ENCODE measurements around the gene RAP2B. TPM values are rescaled to one million over a fixed set of nuclear protein-coding genes. Genes with fewer than 3 reads are reported as not detected.

The RAP2B gene
- total and polyA plus RNA-seq, 2 donors (not counting 3 experiments of a cell fraction or from before 2014, with no cell fraction given) = 8.3 to 27.5 TPM

- H3K27ac ChIP-seq (ENCODE audit: insufficient read depth, low read depth, low read length) = peak overlapping the region; percentile 63
- peak overlapping the region; percentile 59 for H2AFZ ChIP-seq (ENCODE audit: low read depth, low read length)
- H3K9me1 ChIP-seq (replicated peaks; ENCODE audit: control insufficient read depth, extremely low read depth, insufficient read depth, low read length) = no peaks in the 10 kb centered on the region
- H3K79me2 ChIP-seq (ENCODE audit: control insufficient read depth, insufficient read depth, low read length) = no peaks in the 10 kb centered on the region
- peak overlapping the region; percentile 4 for H3K9ac ChIP-seq (replicated peaks; ENCODE audit: extremely low read depth, insufficient read depth, low read length)
- no peaks in the 10 kb centered on the region for H4K20me1 ChIP-seq (replicated peaks; ENCODE audit: control insufficient read depth, extremely low read depth, insufficient read depth, low read length)
- no peaks in the 10 kb centered on the region for H3K36me3 ChIP-seq (ENCODE audit: control insufficient read depth in 2 of 2, extremely low read depth in 1 of 2, insufficient read depth in 2 of 2, low read length in 2 of 2)
- ChIA-PET CTCF (interaction anchor here (0.6 to 1.9 kb wide), 7 partner anchors 9 to 761 kb away, joined by 3 to 7 read pairs (median 4); no protein-coding TSS in a partner anchor), POLR2A (no interaction called here)
- TF ChIP-seq JUN (IDR thresholded peaks at IDR 0.05; ENCODE audit: borderline replicate concordance, insufficient read depth, insufficient read length, low read depth) (peak; percentile 30), POLR2A (IDR thresholded peaks at IDR 0.05; ENCODE audit: low read depth, low read length) (no peak), EZH2 (IDR thresholded peaks at IDR 0.05; ENCODE audit: borderline replicate concordance, low read depth, low read length, severe bottlenecking) (no peak), POLR2AphosphoS5 (IDR thresholded peaks at IDR 0.05; ENCODE audit: insufficient read depth, low read depth, low read length) (peak; percentile 60), MAX (IDR thresholded peaks at IDR 0.05; ENCODE audit: insufficient read depth, insufficient read length) (no peak), FOS (IDR thresholded peaks at IDR 0.05; ENCODE audit: borderline replicate concordance, insufficient read depth, low read length) (peak; percentile 95), CTCF (IDR thresholded peaks at IDR 0.05; ENCODE audit: extremely low read depth in 1 of 2, insufficient read depth in 1 of 2, low read depth in 1 of 2, low read length in 2 of 2) (no peak), GATA2 (IDR thresholded peaks at IDR 0.05; ENCODE audit: insufficient read depth, insufficient read length, low read depth, low read length) (peak; percentile 44), MYC (IDR thresholded peaks at IDR 0.05; ENCODE audit: low read depth, low read length) (no peak)
- peak; percentile 72 for FAIRE-seq
- intact Hi-C loops (cut with micrococcal nuclease) (loop anchor here (1.0 kb wide), 1 partner anchor 12 kb away; no protein-coding TSS in a partner anchor), dilution Hi-C loops (cut with MboI; ENCODE audit: extremely low pct_ligation_motif_present, low sequenced_read_pairs) (no loop called here)
- H3K4me2 ChIP-seq (ENCODE audit: insufficient read depth, low read length) = peak overlapping the region; percentile 57
- no peaks in the 10 kb centered on the region for H3K27me3 ChIP-seq (ENCODE audit: control insufficient read depth in 2 of 2, insufficient read depth in 2 of 2, low read length in 2 of 2)
- no TSS peak for BruUV-seq (replicated peaks)
- peaks cover 20% of the 10 kb centered on the region for H3K4me1 ChIP-seq (ENCODE audit: control insufficient read depth, extremely low read depth, insufficient read depth, low read length)
- no peaks in the 10 kb centered on the region for H3K9me3 ChIP-seq (replicated peaks; ENCODE audit: control insufficient read depth, insufficient read depth, low read length)
- H3K4me3 ChIP-seq (replicated peaks in 1 of 3; ENCODE audit: insufficient read depth in 1 of 3, low read depth in 1 of 3, low read length in 3 of 3) = no peak overlapping the region
- DNase-seq (ENCODE audit: low read depth, low spot score) = peak; percentile 59
Measured at GRCh38 chr3:153209596-153209995, 47.6 kb downstream of the RAP2B start.

Measured in endothelial cell of umbilical vein (primary cell).